GM12865 (cell line): ENCODE measurements around the gene SNRPD3.

Experiments
- DNase-seq: peaks from one replicate; pipeline ENCODE4 v3.0.0; 2010; ENCODE audit warnings: low read depth
- H3K4me3 ChIP-seq: 2 replicates; pipeline ENCODE4 v1.5.1; 2011; ENCODE audit warnings: mild to moderate bottlenecking, low read depth, low read length, control low read depth
- TF ChIP-seq, protein P1 (sequence below): IDR thresholded peaks from 2 replicates; pipeline ENCODE4 v1.5.1; 2011; ENCODE audit warnings: low read length, control low read depth, low read depth, inconsistent platforms; ENCODE audit not compliant: insufficient read depth; ENCODE audit errors: missing control alignments

Gene SNRPD3

DNA sequence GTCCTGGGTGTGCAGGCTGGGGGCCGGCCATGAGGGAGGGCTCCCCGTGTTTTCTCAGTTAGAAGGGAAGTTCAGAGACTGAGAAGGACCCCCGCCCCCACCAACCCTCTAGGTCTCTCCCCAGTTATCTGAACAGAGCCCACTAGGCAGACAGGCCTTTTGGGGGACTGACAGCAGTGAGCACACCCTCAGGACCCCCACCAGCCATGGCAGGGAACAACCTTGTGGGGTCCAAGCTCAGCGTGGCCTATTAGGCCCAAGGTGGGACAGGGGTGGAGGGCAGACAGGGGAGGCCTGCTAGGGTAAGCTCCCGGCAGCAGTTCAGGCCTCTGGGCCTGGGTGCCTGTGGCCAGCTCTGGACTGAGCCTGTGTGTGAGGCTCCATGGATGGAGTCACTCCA is 31.5 kb downstream of the SNRPD3 start:
- no peak for DNase-seq
- no peak overlapping the region for H3K4me3 ChIP-seq
- TF ChIP-seq, protein P1, sequence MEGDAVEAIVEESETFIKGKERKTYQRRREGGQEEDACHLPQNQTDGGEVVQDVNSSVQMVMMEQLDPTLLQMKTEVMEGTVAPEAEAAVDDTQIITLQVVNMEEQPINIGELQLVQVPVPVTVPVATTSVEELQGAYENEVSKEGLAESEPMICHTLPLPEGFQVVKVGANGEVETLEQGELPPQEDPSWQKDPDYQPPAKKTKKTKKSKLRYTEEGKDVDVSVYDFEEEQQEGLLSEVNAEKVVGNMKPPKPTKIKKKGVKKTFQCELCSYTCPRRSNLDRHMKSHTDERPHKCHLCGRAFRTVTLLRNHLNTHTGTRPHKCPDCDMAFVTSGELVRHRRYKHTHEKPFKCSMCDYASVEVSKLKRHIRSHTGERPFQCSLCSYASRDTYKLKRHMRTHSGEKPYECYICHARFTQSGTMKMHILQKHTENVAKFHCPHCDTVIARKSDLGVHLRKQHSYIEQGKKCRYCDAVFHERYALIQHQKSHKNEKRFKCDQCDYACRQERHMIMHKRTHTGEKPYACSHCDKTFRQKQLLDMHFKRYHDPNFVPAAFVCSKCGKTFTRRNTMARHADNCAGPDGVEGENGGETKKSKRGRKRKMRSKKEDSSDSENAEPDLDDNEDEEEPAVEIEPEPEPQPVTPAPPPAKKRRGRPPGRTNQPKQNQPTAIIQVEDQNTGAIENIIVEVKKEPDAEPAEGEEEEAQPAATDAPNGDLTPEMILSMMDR = no peak

DNA sequence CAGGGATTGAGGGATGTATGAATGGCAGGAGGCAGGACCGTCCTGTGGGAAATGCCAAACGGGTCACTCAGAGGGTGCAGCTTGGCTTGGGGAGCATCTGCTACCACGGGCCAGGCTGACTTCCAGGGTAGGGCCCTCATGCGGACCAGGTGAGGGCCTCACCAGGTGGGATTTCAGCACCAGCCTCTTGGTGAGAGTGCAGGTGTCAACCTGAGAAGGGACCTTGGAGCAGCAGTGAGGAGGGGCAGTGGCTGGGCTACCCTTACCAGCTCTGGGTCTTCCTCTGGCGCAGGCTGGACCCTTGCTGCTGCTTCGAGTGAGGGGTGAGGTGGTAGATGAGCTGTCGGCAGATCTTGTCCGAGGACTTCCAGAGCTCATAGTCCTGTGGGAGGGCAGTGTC is 32.1 kb downstream of the SNRPD3 start:
- no peak for DNase-seq
- TF ChIP-seq, protein P1 = no peak
- no peak overlapping the region for H3K4me3 ChIP-seq

DNA sequence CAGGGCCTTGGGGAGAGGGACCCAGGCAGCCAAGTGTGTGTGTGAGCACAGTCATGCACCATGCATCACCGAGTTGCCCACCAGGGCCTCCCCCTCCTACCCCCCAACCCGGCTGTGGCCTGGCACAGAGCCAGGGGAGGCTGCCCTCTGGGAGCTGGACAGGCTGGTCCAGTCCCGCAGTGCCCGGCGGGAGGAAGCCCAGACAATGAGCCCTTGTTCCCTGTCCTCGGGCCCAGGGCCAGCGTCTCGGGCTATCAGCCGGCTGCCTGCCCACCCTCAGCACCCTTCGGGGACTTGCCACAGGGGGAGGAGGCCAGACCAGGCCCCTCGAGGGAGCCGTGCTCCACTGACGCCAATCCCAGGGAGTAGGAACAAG is 32.6 kb downstream of the SNRPD3 start:
- no peak overlapping the region for H3K4me3 ChIP-seq
- DNase-seq = no peak
- TF ChIP-seq, protein P1 = no peak

DNA sequence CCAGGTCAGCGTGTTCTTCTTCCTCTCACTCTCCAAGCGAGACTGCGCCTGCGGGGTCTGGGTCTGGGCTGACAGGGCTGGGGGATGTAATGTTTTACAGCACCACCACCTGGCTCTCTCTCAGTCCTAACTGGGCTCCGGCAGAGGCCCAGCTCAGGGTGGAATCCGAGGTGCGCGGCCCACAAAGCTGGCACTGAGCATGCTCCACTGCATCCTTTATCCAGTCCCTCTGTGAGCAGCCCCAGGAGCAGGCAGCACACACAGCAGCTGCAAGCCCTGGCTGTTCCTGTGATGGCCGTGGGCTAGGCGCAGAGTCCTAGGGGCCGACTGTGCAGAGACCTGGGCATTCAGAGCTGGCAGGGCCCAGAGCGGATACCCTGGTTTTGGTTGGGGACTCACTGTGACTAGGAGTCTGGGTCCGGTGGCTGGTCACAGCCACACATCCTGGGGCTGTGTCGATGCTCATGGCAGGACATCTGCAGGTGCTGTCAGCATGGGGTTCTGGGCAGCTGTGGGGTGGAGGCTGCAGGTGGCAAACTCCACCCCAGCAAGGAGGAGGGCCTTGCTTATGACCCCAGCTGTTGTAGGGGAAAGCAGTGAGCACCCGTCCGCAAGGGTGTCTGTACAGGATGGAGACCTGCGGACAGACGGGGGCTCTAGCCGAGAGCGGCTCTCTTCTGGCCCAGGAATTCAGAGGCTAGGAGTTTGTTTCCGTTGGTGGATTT is 33.1 kb downstream of the SNRPD3 start:
- TF ChIP-seq, protein P1 = no peak
- DNase-seq = no peak
- no peak overlapping the region for H3K4me3 ChIP-seq

DNA sequence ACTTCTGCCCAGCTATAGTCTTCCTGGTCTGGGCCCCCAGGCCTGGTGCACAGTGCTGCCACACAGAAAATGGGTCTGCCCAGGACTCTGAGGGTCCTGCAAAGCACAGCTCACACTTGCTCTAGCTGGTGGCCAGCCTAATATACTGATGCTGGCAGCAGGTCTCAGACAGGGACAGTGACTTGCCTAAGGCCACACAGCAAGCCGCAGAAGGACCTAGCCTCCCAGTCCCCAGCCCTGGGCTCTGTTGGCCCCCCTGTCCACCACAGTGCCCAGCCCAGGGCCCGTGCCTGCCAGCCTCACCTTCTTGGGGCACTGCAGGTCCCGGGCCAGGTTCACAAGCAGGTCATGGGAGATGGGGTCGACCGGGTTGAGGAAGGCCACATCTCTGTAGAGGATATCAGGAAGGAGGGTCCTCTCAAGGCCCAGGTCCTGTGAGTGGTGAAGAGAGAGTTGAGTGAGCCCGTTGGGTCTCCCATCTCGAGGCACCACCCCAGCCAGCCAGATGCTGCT is 33.8 kb downstream of the SNRPD3 start:
- H3K4me3 ChIP-seq = no peak overlapping the region
- TF ChIP-seq, protein P1 = no peak

DNA sequence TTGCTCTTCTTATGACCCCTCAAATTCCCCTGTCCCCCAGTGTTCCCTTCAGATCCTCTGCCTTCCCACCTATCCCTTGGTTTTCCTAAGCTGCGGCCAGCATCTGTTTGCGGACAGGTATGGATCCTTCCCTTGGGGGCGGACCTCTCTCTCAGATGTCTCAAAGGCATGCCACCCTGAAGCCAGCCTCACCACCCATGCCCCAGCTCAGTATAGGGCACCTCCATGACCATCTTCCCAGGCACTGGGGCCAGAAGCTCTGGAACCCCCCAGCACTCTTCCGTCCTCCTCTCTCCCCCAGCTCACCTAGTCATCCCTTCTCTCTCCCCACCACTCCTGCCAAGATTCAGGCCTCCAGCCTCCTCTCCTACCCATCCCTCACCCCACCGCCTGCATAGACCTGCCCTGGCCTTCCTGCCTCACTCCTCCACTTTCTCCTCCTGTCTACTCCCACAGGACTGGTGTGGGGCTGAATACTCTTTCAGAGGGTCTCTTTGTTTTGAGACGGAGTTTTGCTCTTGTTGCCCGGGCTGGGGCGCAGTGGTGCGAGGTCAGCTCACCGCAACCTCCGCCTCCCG is 34.9 kb downstream of the SNRPD3 start:
- TF ChIP-seq, protein P1 = no peak

More for the DNA sequence above, 33.8 kb downstream of the SNRPD3 start:
- no peak for DNase-seq

More for the DNA sequence above, 34.9 kb downstream of the SNRPD3 start:
- DNase-seq = no peak
- H3K4me3 ChIP-seq = no peak overlapping the region
